ENCODE measurements around the gene RTBDN.

The RTBDN gene

DNA sequence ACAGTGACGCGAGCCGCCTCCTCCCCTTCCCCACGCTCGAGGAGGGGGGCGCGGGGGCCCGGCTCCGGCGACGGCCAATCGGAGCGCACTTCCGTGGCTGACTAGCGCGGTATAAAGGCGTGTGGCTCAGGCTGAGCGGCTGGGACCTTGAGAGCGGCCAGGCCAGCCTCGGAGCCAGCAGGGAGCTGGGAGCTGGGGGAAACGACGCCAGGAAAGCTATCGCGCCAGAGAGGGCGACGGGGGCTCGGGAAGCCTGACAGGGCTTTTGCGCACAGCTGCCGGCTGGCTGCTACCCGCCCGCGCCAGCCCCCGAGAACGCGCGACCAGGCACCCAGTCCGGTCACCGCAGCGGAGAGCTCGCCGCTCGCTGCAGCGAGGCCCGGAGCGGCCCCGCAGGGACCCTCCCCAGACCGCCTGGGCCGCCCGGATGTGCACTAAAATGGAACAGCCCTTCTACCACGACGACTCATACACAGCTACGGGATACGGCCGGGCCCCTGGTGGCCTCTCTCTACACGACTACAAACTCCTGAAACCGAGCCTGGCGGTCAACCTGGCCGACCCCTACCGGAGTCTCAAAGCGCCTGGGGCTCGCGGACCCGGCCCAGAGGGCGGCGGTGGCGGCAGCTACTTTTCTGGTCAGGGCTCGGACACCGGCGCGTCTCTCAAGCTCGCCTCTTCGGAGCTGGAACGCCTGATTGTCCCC is 42.9 kb downstream of the RTBDN start, which contains the start of gene JUNB:
TSS of gene JUNB (plus strand) at position 142 of the 706 bp plus-strand sequence. CDS start at position 428, 286 bp downstream.
- DNase-seq, result peak; percentile 70

- no peak for DNase-seq
Measured at GRCh38 chr19:12790628-12791344, 43.6 kb downstream of the RTBDN start.

- peak; percentile 82 for DNase-seq
Measured at GRCh38 chr19:12789904-12790619, 44.3 kb downstream of the RTBDN start.

DNA sequence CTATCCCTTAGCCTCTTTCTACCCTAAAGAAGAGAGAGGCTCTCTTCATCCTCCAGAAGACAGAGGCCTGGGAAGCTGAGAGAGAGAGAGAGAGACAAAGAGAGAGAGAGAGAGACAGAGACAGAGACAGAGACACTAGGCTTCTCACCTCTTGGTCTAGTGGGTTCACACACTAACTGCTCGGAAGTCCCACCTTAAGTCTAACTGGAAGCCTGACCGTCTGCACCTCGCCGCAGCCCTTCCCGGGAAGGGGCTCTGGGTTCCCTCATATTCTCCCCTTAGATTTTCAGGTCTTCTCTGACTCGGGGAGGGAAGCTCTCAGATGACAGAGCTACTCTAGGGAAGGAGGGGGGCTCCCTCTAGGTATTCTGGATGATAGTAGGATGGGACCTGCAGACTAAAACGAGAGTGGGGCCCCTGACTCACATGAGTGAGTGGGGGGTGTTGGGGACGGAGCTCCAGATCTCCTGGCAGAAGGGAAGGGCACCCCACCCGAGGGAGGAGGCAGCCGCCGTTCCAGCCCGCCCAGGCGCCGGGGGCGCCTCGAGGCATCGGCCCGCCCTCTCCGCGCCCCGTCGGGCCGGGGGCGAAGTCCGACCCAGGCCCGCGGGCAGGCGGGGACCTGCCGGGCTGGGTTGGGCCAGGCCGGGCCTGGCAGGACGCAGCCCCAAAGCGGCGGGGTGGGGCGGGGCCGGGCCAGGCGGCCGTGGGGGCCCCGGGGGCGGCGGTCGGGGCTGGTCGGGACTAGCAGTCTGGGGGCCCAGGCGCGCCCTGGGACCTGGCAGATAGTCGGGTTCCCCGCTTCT is 45.1 kb downstream of the RTBDN start:
- DNase-seq, result no peak

DNA sequence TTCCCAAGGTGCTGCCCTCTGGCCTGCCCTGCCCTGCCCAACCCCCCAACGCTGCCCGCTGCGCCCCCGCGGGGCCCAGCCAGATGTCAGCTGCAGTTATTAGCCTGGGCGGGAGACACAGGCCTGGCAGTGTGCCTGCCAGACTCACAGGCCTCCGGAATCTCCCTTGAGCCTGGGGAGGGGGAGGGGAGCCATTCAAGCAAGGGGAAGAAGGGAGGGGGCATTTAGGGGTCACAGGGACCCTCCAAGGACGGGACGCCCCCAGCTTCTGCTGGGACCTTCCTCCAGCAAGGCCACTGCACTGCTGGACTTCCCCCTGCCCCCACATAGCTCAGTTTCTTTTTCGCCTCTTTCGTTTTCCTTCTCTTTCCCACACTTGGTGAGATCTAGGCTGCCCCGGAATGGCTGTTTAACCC is 45.7 kb downstream of the RTBDN start:
- DNase-seq, result peak; percentile 25

DNA sequence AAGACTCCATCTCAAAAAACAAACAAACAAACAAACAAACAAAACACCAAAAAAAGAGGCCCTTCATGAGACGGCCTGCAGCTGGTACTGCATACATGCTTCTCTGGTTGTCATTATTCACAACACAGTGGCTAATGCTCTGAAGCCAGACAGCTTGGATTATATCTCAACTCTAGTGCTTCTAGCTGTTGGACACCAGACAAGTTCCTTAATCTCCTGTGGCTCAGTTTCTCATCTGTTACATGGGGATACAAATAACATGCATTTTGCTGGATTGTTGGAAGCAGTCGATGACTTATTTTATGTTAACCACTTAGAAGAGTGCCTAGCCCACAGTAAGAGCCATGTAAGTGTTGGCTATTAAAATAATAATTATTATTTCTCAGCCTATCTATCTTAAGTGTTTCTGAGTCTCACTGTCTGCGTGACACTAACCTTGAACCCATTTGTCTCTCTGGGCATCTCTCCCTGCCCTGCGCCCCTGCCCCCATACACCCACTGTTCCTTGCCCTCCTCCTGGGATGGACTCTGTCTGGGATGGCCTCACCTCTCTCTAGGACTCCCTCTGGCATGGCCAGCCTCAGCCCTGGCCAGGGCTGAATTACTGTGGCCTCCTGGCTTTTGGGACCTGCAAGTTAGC is 46.2 kb downstream of the RTBDN start:
- DNase-seq, result no peak

- DNase-seq, result no peak
Measured at GRCh38 chr19:12787458-12787857, 46.9 kb downstream of the RTBDN start.

GRCh38 chr19:12786952-12787351 is 47.4 kb downstream of the RTBDN start:
- DNase-seq, result no peak

GRCh38 chr19:12786141-12786870 is 48.1 kb downstream of the RTBDN start:
- DNase-seq, result no peak

GRCh38 chr19:12785431-12786031 is 48.8 kb downstream of the RTBDN start:
- DNase-seq, result no peak

DNA sequence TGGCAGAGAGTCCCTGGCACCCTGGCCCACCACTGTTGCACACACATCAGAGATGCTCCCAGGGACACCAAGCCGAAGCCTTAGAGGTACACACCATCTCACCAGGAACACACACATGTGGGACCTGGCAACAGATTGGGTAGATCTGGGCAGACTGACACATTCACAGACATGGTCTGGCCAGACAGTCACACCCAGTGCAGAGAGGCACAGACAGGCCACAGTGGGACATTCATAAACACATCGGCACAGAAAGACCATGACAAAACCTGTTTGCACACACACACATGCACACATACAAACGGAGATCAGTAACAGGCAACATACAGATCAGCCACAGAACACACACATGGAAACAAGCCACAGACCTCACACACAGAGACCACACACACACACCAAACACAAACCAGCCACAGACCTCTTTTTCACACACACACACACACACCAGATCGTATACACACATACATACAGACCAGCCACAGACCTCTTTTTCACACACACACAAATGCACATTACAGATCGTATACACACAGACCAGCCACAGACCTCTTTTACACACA is 49.4 kb downstream of the RTBDN start:
- no peak for DNase-seq

GRCh38 chr19:12784394-12784870 is 49.9 kb downstream of the RTBDN start:
- DNase-seq, result no peak

- DNase-seq, result no peak
Measured at GRCh38 chr19:12783849-12784393, 50.5 kb downstream of the RTBDN start.

GRCh38 chr19:12783291-12783848 is 51.0 kb downstream of the RTBDN start:
- DNase-seq, result no peak

GRCh38 chr19:12782424-12783290 is 51.7 kb downstream of the RTBDN start:
- DNase-seq, result peak; percentile 46

DNA sequence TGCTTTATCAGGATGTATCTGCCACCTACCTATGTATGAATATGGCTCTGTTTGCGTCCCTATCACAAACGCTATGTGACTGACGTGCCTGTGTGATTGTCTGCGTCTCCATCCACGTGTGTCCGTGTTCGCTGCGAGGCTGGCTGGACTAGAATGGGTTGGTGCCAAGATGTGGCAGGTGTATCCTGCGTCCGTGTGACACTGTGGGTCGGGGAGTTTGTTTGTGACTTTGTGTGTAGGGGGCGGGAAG is 52.3 kb downstream of the RTBDN start:
- DNase-seq, result no peak

DNA sequence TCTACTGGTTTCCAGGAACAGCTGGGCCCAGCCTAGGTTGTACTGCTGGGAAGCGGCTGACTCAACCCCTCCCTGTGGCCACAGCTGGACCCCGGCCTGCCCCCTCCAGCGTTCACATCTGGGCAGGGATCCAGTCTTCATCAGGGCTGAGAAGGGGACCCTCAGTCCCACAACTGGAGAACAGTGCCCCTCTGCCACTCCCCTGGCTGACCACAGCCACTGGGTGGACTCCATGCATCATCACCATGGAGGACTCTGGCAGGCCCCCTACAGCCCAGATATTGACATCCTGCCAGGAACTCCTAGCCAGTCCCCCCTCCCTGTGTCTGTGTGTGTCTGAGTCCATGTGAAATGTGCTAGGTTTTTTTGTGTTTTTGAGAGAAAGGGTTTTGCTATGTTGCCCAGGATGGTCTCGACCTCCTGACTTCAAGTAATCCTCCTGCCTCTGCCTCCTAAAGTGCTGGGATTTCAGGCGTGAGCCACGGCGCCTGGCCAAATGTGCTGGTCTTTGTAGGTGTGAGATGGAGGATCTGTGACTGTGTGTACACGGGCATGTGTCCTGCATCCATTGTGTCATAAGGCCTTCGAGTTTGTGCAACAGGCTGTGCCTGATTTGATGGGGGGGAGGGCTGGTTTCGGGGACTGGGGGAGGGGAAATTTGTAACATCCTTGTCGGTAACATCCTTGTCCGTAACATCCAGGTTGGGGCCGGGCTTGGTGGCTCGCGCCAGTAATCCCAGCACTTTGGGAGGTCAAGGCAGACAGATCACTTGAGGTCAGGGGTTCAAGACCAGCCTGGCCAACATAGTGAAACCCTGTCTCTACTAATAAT is 55.0 kb downstream of the RTBDN start:
- DNase-seq, result no peak

- DNase-seq, result no peak
Measured at GRCh38 chr19:12778905-12779161, 55.5 kb downstream of the RTBDN start.
